Stimulated activated CD4-positive, alpha-beta T cell treated with anti-CD3 and anti-CD28 coated beads, Interleukin-4, amount 100 ng/mL, for 24 hours (primary cell): Measurements from ENCODE around the gene HSBP1.

Experiments
- DNase-seq: peaks from one replicate; pipeline ENCODE4 v3.0.0-alpha.2; 2020

The HSBP1 gene

GRCh38 chr16:83807710-83808572 lies at the start of gene HSBP1:
HSBP1 (plus strand) TSS chr16:83807978; CDS start chr16:83808077, 99 bp downstream.
- peak; percentile 95 for DNase-seq

GRCh38 chr16:83762141-83762991 lies 45.4 kb upstream of the HSBP1 start:
- no peak for DNase-seq

GRCh38 chr16:83762992-83763358 lies 44.8 kb upstream of the HSBP1 start:
- no peak for DNase-seq

GRCh38 chr16:83768986-83769385 lies 38.8 kb upstream of the HSBP1 start:
- no peak for DNase-seq

GRCh38 chr16:83769397-83770008 lies 38.3 kb upstream of the HSBP1 start:
- no peak for DNase-seq

GRCh38 chr16:83771306-83771942 lies 36.4 kb upstream of the HSBP1 start:
- DNase-seq = no peak

- no peak for DNase-seq
Observed at GRCh38 chr16:83772806-83773205, 35.0 kb upstream of the HSBP1 start.

GRCh38 chr16:83774066-83774465 lies 33.7 kb upstream of the HSBP1 start:
- DNase-seq = no peak

- no peak for DNase-seq
Observed at GRCh38 chr16:83776944-83777343, 30.8 kb upstream of the HSBP1 start.

- DNase-seq = no peak
Observed at GRCh38 chr16:83779886-83780285, 27.9 kb upstream of the HSBP1 start.

- no peak for DNase-seq
Observed at GRCh38 chr16:83785455-83785854, 22.3 kb upstream of the HSBP1 start.

GRCh38 chr16:83789642-83790401 lies 18.0 kb upstream of the HSBP1 start:
- DNase-seq = no peak

- no peak for DNase-seq
Observed at GRCh38 chr16:83791916-83792315, 15.9 kb upstream of the HSBP1 start.

- no peak for DNase-seq
Observed at GRCh38 chr16:83792391-83792790, 15.4 kb upstream of the HSBP1 start.

- DNase-seq = no peak
Observed at GRCh38 chr16:83793179-83793578, 14.6 kb upstream of the HSBP1 start.

- no peak for DNase-seq
Observed at GRCh38 chr16:83794860-83795554, 12.8 kb upstream of the HSBP1 start.

GRCh38 chr16:83797013-83797412 lies 10.8 kb upstream of the HSBP1 start:
- no peak for DNase-seq

- DNase-seq = no peak
Observed at GRCh38 chr16:83799336-83799735, 8.4 kb upstream of the HSBP1 start.

GRCh38 chr16:83802135-83802534 lies 5.6 kb upstream of the HSBP1 start:
- DNase-seq = no peak

- no peak for DNase-seq
Observed at GRCh38 chr16:83802554-83803205, 5.1 kb upstream of the HSBP1 start.

- no peak for DNase-seq
Observed at GRCh38 chr16:83803811-83804210, 4.0 kb upstream of the HSBP1 start.
